Esophagus squamous epithelium (tissue), 5 donors: Measurements from ENCODE around the gene FIG4. TPM values are rescaled to one million over a fixed set of nuclear protein-coding genes. Genes with fewer than 3 reads are reported as not detected.

Source experiments
- DNase-seq: peaks from one replicate; lab custom pipeline; 2025; lab: John Stamatoyannopoulos, UW
- H3K27ac ChIP-seq, 4 donors: fragments of 200-600 bp; sonication (generic); one replicate each; pipeline ENCODE4 v1.5.1; 2016 to 2019; ENCODE audit warnings: mild to moderate bottlenecking in 1 of 4
- H3K27me3 ChIP-seq, 4 donors: fragments of 200-600 bp; sonication (generic); 1 replicate in 3 of 4; 2 replicates in 1 of 4; pipeline versions ENCODE4 v1.5.1 to v1.6.0; 2017 to 2021; ENCODE audit warnings: antibody characterized with exemption in 1 of 4
- H3K36me3 ChIP-seq, 3 donors: fragments of 200-600 bp; sonication (generic); one replicate each; pipeline ENCODE4 v1.5.1; 2016 to 2019
- H3K4me1 ChIP-seq, 3 donors: fragments of 200-600 bp; sonication (generic); one replicate each; pipeline ENCODE4 v1.5.1; 2017 to 2019
- H3K4me3 ChIP-seq, 4 donors: fragments of 200-600 bp; sonication (generic); 1 replicate in 3 of 4; 2 replicates in 1 of 4; pipeline ENCODE4 v1.5.1; 2016 to 2019; ENCODE audit warnings: mild to moderate bottlenecking in 2 of 4, moderate library complexity in 1 of 4
- H3K9me3 ChIP-seq, 3 donors: fragments of 200-600 bp; sonication (generic); one replicate each; pipeline ENCODE4 v1.5.1; 2016 to 2019
- POLR2A ChIP-seq, 4 donors: fragments of 450-650 bp; IDR thresholded peaks; one replicate each; pipeline ENCODE4 v1.6.1; 2017; ENCODE audit warnings: antibody characterized with exemption in 4 of 4, mild to moderate bottlenecking in 4 of 4, moderate library complexity in 3 of 4
- WGBS, 2 donors: methylation state at CpG; one replicate each; pipeline ENCODE4 v1.1.5; 2018; 5-methylcytosine and 5-hydroxymethylcytosine counted together
- intact Hi-C: fragments of 100-400 bp; cut with DNase I; formaldehyde crosslinking; loops from one replicate; pipeline ENCODE4 v1.15.0; 2022
- total RNA-seq, 4 donors: library from RNA; depleted of rRNA; stranded (reverse); fragments of >200 nt; gene quantifications; one replicate each; pipeline ENCODE4 v1.1.0, GENCODE V29; 2016
- TF ChIP-seq, protein P1 (sequence below), 6 experiments: fragments of 450-650 bp in 4 of 6; fragments of 200-600 bp in 2 of 6; sonication (generic) in 2 of 6; IDR thresholded peaks; one replicate each; pipeline ENCODE4 v1.5.1; 2016 to 2019; ENCODE audit warnings: antibody characterized with exemption in 6 of 6, mild to moderate bottlenecking in 4 of 6, moderate library complexity in 4 of 6
- donor health status: DM: yes; HTN: yes; CAD: no.

The FIG4 gene
- total RNA-seq, 4 donors from 2014 or later = 7.0 to 11.3 (median 9.1) TPM

DNA sequence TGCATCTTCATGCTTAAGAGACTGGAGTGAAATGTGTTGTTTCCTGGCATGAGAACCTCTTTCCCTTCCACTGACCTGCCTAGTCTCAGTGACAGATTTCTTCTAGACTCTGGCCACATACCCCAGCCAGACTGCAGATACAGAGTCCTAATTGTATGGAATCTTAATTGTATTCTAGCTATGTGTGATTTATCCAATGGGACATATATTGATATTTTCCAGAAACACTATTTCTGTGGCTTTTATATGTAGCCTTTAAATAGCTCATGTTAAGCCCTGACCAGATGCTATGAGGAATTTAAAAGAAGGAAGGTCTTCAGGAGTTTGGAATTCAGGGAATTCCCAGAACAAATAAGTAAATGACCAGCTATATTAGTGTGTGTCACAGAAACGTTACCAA lies 99.0 kb downstream of the FIG4 start:
- TF ChIP-seq, protein P1, sequence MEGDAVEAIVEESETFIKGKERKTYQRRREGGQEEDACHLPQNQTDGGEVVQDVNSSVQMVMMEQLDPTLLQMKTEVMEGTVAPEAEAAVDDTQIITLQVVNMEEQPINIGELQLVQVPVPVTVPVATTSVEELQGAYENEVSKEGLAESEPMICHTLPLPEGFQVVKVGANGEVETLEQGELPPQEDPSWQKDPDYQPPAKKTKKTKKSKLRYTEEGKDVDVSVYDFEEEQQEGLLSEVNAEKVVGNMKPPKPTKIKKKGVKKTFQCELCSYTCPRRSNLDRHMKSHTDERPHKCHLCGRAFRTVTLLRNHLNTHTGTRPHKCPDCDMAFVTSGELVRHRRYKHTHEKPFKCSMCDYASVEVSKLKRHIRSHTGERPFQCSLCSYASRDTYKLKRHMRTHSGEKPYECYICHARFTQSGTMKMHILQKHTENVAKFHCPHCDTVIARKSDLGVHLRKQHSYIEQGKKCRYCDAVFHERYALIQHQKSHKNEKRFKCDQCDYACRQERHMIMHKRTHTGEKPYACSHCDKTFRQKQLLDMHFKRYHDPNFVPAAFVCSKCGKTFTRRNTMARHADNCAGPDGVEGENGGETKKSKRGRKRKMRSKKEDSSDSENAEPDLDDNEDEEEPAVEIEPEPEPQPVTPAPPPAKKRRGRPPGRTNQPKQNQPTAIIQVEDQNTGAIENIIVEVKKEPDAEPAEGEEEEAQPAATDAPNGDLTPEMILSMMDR (IDR thresholded peaks at IDR 0.05) = no peak
- TF ChIP-seq POLR2A (IDR thresholded peaks at IDR 0.05) = no peak
- intact Hi-C loops = no loop called here
- no peak for DNase-seq
- H3K36me3 ChIP-seq = peaks cover 0 to 41% (median 0%) of the 10 kb centered on the region in 3 donors
- H3K4me1 ChIP-seq = peaks cover 8 to 27% (median 14%) of the 10 kb centered on the region in 3 donors
- WGBS, 2 donors = 19 to 52% methylated on average over 1 of the region's 1 CpG
- no peak overlapping the region for H3K4me3 ChIP-seq
- no peaks in the 10 kb centered on the region for H3K9me3 ChIP-seq
- no peaks in the 10 kb centered on the region for H3K27me3 ChIP-seq
- no peak overlapping the region for H3K27ac ChIP-seq

DNA sequence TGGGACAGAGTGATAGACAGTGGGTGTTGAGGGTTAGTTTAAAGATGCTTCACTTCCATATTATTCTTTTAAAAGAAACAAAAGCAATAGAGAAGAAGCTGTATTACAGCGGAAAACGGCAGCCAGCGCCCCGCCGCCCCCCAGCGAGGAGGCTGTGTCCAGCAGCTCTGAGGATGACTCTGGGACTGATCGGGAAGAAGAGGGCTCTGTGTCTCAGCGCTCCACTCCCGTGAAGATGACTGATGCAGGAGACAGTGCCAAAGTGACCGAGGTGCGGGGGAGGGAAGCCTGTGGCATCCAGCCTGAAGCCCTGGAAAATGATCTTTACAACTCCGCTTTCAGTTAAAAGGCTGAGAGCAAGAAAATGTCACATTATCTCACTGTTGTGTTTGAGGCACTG lies 100.2 kb downstream of the FIG4 start:
- no peak overlapping the region for H3K4me3 ChIP-seq
- H3K27ac ChIP-seq = no peak overlapping the region
- intact Hi-C loops = no loop called here
- DNase-seq = no peak
- 82 to 84% methylated on average over 12 of the region's 12 CpGs for WGBS, 2 donors
- H3K36me3 ChIP-seq = peaks cover 0 to 30% (median 0%) of the 10 kb centered on the region in 3 donors
- no peaks in the 10 kb centered on the region for H3K27me3 ChIP-seq
- H3K4me1 ChIP-seq = peaks cover 8 to 30% (median 14%) of the 10 kb centered on the region in 3 donors
- TF ChIP-seq POLR2A (IDR thresholded peaks at IDR 0.05) = no peak
- TF ChIP-seq, protein P1 (IDR thresholded peaks at IDR 0.05) = no peak
- H3K9me3 ChIP-seq = no peaks in the 10 kb centered on the region

DNA sequence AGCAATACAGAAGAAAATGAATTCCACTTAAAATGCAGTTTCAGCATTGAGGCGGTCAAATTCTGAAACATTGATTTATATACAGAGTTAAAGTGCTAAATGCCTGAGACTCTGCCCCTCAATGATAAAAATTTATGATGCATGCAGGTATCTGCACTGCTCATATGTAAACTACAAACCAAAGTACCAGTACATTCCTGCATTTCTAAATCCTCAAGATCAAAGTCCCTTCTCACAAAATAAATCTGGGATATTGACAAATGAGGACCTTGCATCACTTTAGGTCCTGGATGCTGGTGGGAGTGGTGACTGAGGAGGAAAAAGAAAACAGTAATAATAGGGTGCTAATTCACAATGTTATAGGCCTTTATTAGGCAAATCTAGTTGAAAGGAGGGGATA lies 101.9 kb downstream of the FIG4 start:
- H3K4me3 ChIP-seq = no peak overlapping the region
- peaks cover 8 to 30% (median 14%) of the 10 kb centered on the region in 3 donors for H3K4me1 ChIP-seq
- no peak for DNase-seq
- H3K27ac ChIP-seq = peak overlapping the region; percentile 70 to 92 (median 86)
- no peak for TF ChIP-seq POLR2A (IDR thresholded peaks at IDR 0.05)
- TF ChIP-seq, protein P1 (IDR thresholded peaks at IDR 0.05) = no peak
- peaks cover 0 to 32% (median 0%) of the 10 kb centered on the region in 3 donors for H3K36me3 ChIP-seq
- WGBS, 2 donors = 100% methylated on average over 1 of the region's 1 CpG
- H3K27me3 ChIP-seq = no peaks in the 10 kb centered on the region
- intact Hi-C loops = no loop called here
- H3K9me3 ChIP-seq = no peaks in the 10 kb centered on the region

DNA sequence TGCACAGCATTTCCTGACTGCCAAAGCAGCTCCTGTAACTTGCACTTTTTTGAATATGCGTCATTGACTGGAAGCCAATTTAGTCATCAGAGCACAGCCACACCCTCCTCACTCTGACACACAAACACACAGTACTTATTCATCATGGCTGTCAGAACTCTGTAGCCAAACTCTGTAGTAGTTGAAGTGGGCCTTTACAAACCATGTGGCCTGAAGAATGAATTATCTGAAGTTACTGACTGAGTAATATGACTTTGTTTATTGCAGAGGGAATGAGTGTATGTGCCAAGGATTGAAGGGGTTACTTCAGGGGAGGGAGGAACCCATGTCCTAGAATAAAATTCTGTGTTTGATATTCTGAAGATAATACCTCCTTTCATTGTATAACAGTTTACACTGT lies 102.7 kb downstream of the FIG4 start:
- 10 to 14% methylated on average over 1 of the region's 1 CpG for WGBS, 2 donors
- peak overlapping the region; percentile 80 to 92 (median 88) for H3K27ac ChIP-seq
- no peaks in the 10 kb centered on the region for H3K9me3 ChIP-seq
- H3K36me3 ChIP-seq = peaks cover 0 to 38% (median 0%) of the 10 kb centered on the region in 3 donors
- no peak for DNase-seq
- TF ChIP-seq, protein P1 (IDR thresholded peaks at IDR 0.05) = no peak
- TF ChIP-seq POLR2A (IDR thresholded peaks at IDR 0.05) = no peak
- intact Hi-C loops = no loop called here
- H3K4me1 ChIP-seq = peaks cover 8 to 30% (median 14%) of the 10 kb centered on the region in 3 donors
- no peak overlapping the region for H3K4me3 ChIP-seq
- H3K27me3 ChIP-seq = no peaks in the 10 kb centered on the region

DNA sequence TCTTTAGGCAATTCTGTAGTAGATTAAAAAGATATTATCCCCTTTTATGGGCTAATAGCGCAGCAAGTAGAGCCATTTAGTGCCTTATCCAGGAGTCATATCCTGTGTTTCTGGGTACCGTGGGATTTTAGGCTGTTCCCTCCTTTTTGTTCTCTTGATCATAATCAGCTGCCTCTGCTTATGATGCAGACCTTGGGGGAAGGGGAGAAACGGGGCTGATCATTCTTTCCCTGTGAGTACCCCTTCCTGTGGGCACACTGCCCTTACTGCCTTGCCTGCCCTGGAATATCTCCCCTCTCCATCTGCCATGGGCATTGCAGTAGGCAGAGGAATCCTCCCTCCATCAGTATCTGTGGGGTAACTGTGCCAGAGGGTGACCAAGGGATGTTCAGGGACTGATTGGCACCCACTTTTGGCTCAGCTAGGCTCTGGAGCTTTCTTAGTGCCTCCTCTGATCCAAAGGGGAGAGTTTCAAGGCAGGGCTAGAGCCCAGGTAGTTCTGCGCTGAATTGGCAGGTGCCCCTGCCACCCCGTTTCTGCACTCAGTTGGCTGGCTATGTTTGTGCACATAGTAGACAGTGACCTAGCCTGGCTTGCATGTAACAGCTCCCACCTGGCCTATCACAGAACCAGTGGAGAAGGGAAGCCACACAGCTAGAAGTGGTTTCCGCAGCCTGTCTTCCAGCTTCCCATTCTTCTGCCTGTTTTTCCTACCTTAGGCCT lies 103.3 kb downstream of the FIG4 start:
- Histone ChIP-seq H3K36me3 (peaks cover 0 to 38% (median 0%) of the 10 kb centered on the region in 3 donors), H3K4me1 (peaks cover 8 to 30% (median 14%) of the 10 kb centered on the region in 3 donors), H3K9me3 (no peaks in the 10 kb centered on the region), H3K4me3 (no peak overlapping the region), H3K27ac (peak overlapping the region; percentile 80 to 92 (median 88)), H3K27me3 (no peaks in the 10 kb centered on the region)
- no peak for DNase-seq
- 55 to 57% methylated on average over 6 of the region's 6 CpGs for WGBS, 2 donors
- TF ChIP-seq, protein P1 (IDR thresholded peaks at IDR 0.05) = no peak
- no peak for TF ChIP-seq POLR2A (IDR thresholded peaks at IDR 0.05)
- intact Hi-C loops = no loop called here
